Measurements from ENCODE around the gene RPL36.

The RPL36 gene

GRCh38 chr19:5690125-5690954, at the start of gene RPL36:
TSS of gene RPL36 (plus strand) at chr19:5690295. CDS start at chr19:5690508, 213 bp downstream.
- DNase-seq, result peak; percentile 91 to 99 (median 96)
- intact Hi-C loops (cut with DNase I), result no loop called here

DNA sequence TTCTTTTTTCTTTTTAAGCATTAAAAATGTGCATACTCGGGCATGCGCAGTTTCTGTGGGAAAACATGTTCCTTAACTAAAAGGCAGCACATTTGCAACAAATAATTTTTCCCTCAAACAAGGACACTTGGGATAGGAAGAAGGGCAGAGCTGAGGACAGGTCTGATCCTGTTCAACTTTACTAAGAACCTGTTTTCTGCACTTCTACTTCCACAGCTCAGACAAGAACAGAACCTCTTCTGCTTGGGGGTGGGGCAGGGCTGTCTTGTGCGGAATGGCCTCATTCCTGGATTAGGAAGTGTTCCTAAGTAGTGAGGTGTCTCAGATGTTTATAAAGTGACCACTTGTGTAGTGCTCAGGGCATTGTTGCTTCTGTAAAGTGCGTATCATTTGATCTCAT, 48.9 kb upstream of the RPL36 start:
- intact Hi-C loops (cut with DNase I), result no loop called here
- DNase-seq, result no peak

DNA sequence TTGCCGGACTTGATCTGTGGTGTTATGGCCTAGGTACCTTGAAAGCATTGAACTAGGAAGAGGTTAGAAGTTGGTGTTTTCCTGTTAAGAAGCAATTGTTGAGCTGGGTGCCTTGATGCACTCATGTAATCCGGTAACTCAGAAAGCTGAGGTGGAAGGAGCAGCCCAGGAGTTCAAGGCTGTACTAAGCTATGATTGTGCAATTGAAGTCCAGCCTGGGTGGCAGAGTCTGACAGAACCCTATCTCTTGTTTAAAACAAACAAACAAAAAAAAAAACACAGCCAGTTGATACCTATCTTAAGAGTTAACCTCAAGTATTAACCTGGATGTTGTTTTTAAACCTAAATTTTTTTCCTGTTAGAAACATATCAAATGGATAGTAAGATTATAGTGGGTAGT, 47.9 kb upstream of the RPL36 start:
- intact Hi-C loops (cut with DNase I), result no loop called here
- DNase-seq, result no peak

DNA sequence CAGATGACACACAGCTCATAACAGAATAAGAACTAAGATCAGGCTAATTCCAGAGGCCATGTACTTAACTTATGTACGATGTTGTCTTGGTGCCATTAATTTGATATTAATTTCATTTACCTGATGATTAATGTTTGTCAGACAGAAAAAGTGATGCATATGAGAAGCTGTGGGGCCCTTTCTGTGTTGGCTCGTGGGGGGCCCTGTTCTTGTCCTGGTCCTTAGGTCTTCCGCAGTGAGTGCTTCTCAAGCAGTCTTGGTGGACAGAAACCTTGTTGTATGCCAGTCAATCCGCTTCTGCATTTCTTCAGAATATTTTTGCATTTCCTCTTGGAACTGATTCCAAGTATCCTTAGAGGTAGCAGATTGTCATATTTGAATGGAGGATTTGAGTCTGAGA, 47.0 kb upstream of the RPL36 start:
- intact Hi-C loops (cut with DNase I), result no loop called here
- DNase-seq, result no peak

DNA sequence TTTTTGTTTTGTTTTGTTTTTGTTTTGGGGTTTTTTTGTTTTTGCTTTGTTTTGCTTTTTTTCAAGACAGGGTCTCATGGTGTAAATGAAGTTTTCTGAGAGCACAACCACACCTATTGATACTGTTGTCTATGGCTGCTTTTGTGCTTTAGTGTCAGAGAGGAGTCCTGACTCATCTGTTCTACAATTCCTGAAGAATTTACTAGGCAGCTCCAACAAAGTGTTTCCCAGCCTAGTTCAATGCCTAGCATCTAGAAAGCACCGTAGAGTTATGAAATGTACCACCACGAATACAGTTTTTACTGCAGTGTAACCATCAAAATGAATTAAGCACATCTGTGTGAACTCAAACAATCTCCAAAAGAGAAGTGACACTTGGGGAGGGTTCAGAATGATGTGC, 46.1 kb upstream of the RPL36 start:
- intact Hi-C loops (cut with DNase I), result no loop called here
- no peak for DNase-seq

GRCh38 chr19:5645409-5645808, 44.7 kb upstream of the RPL36 start:
- no peak for DNase-seq
- intact Hi-C loops (cut with DNase I), result no loop called here

DNA sequence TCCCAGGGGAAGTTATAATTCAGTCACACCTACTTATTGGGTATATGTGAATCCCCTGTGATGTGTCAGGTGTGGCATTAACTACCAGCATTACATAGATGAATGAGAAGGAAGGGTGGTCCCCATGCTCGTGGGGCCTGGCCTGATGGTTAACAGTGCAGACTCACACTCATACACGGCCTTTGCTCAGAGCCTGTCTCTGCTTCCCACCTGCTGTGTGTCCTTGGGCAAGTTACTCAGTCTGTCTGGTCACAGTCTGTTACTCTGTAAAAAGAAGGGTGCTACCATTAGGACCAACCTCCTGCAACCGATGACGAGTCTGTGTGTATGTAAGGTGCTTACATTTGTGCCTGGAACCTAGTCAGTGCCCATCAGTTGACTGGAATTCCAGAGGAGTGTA, 43.4 kb upstream of the RPL36 start:
- no peak for DNase-seq
- intact Hi-C loops (cut with DNase I), result no loop called here

GRCh38 chr19:5648464-5648863, 41.6 kb upstream of the RPL36 start:
- intact Hi-C loops (cut with DNase I), result no loop called here
- no peak for DNase-seq

DNA sequence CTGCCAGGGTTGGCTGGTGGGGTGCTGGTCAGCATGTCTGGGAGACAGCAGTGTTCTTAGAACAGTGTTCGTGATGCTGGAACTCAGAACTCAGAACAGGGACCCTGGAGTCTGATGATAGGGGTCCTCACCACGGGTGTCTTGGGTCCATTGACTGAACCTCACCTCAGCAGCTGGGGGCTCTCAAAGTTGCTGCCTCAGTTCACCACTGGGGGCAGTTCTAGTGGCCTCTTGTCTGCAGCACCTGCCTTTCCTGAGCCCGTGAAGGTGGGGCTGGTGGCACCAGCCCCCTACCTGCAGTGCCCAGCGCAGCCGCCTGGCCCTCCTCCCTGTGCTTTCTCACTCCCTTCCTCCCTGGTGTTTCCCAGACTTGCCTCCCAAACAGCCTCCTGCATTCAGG, 38.7 kb upstream of the RPL36 start:
- DNase-seq, result peak in 1 of 42 donors; percentile 5
- intact Hi-C loops (cut with DNase I), result no loop called here

- intact Hi-C loops (cut with DNase I), result no loop called here
- DNase-seq, result peak in 1 of 42 donors; percentile 26
Measured at GRCh38 chr19:5652261-5652660, 37.8 kb upstream of the RPL36 start.

- intact Hi-C loops (cut with DNase I), result no loop called here
- peak in 1 of 42 donors; percentile 7 for DNase-seq
Measured at GRCh38 chr19:5654931-5655330, 35.2 kb upstream of the RPL36 start.

- DNase-seq, result peak in 1 of 42 donors; percentile 23
- intact Hi-C loops (cut with DNase I), result no loop called here
Measured at GRCh38 chr19:5655412-5655811, 34.7 kb upstream of the RPL36 start.

GRCh38 chr19:5661483-5661882, 28.6 kb upstream of the RPL36 start:
- intact Hi-C loops (cut with DNase I), result no loop called here
- DNase-seq, result peak in 1 of 42 donors; percentile 13

GRCh38 chr19:5663904-5664303, 26.2 kb upstream of the RPL36 start:
- intact Hi-C loops (cut with DNase I), result no loop called here
- peak in 1 of 42 donors; percentile 32 for DNase-seq

- intact Hi-C loops (cut with DNase I), result no loop called here
Measured at GRCh38 chr19:5664515-5664914, 25.6 kb upstream of the RPL36 start.

DNA sequence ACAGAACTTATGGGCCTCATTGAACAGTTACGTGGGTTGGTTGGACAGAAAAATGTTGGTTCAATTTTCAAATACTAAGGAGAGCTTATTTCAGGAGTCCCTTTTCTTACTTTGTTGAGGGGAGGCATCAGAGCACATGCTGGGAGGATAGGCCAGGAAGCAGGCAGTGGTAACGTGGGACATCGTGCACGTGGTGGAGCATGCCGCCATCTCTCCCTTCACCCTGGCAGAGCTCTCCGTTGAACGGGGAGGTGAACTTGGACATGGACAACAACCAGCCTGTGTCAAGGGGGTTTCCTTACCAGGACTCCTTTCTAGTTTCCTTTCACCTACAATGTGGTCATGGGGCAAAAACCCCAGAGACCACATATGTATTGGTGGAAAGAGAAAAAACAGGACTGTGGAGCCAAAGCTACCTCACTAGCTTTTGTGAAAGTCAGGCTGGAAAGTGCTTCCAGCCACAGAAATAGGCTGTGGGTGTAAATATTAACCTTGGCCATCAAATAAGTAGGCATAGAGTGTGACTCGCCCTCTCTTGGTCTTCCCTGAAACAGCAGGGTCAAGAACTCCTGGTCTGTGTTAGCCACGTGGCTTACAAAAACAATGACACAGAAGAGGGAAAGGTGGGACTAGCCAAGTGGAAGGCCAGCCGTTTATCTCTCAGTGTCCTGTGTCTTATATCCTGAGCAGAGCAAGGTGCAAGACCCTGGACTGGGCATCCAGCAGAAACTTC, 24.1 kb upstream of the RPL36 start:
- DNase-seq, result peak in 1 of 42 donors; percentile 1
- intact Hi-C loops (cut with DNase I), result no loop called here

More at GRCh38 chr19:5664515-5664914, 25.6 kb upstream of the RPL36 start:
- DNase-seq, result no peak

DNA sequence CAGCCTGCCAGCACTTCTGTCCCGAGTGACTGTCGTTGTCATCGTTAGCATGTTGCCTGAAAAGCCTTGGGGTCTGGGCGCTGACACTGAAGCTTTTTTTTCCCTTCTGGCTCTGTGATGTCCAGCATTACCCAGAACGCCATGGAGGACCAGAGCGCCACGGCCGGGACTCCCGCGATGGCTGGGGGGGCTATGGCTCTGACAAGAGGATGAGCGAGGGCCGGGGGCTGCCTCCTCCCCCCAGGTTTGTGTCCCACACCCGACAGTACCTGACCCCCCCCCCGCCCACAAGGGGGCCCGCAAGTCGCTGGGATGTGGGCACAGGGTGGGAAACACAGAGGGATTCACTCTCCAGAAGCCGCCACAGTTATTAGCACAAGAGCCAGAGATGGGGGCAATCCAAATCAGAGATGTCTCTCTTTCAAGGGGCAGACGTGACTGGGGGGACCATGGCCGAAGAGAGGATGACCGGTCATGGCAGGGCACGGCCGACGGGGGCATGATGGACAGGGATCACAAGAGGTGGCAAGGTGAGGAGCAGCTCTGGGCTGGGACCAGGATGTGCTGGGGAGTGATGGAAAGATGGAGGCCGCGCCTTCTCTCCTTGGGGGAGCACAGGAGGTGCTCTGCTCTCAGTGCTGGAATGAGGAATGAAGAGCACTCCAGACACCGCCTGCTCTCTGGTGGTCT, 23.0 kb upstream of the RPL36 start:
- DNase-seq, result no peak
- intact Hi-C loops (cut with DNase I), result no loop called here

DNA sequence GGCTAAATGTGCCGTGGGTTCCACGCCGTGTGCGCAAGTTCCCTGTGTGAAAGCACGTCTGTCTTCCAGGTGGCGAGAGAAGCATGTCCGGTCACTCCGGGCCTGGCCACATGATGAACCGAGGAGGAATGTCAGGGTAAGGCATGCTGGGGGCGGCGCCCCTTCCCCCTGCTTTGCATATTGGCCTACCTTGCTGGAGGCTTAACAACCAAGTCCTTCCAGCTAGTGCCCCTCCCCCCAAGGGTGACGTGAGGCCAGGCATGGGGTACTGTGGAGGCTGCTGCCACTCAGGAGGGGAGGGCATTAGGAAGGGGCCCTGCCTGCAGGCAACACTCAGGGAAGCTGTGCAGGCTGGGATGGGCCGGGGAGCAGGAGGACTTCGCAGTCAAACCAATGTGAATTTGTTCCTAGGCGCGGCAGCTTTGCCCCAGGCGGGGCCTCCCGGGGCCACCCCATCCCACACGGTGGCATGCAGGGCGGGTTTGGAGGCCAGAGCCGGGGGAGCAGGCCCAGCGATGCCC, 22.3 kb upstream of the RPL36 start:
- no peak for DNase-seq
- intact Hi-C loops (cut with DNase I), result no loop called here

DNA sequence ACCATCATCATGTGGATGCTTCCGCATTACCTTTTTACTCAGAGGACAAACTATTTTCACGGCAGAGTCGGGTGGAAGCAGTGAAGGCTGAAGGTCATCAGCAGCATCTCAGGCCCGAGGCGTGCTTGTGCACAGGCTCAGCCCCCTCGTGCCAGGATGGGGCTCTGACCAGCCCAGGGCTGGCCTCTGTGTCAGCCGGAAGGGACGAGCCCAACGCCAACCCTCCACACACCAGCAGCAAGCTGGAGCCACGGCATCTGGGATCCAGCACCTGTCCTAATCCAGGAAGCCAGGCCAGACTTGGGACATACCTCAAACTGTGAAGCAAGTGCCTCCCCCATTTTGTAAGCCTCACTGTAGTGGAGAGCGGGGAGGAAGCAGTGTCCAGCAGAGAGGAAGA, 20.9 kb upstream of the RPL36 start:
- intact Hi-C loops (cut with DNase I), result no loop called here
- no peak for DNase-seq

GRCh38 chr19:5671600-5671999, 18.5 kb upstream of the RPL36 start:
- intact Hi-C loops (cut with DNase I), result no loop called here
- no peak for DNase-seq
